Endodermal cell (in vitro differentiated cells): ENCODE results near the gene PAX8. TPM values are rescaled to one million over a fixed set of nuclear protein-coding genes. Genes with fewer than 3 reads are reported as not detected.

ENCODE experiments used
- DNase-seq: peaks from one replicate; pipeline ENCODE4 v3.0.0-alpha.2; 2017
- H3K27ac ChIP-seq: 2 replicates; pipeline ENCODE4 v1.5.1; 2013; ENCODE audit warnings: mild to moderate bottlenecking, low read depth, low read length, moderate library complexity
- H3K27me3 ChIP-seq: 2 replicates; pipeline ENCODE4 v1.6.1; 2013; ENCODE audit warnings: mild to moderate bottlenecking, low read length, moderate library complexity; ENCODE audit not compliant: insufficient read depth, control insufficient read depth, poor library complexity, severe bottlenecking
- H3K36me3 ChIP-seq: 2 replicates; pipeline ENCODE4 v1.7.0; 2013; ENCODE audit warnings: mild to moderate bottlenecking, low read length, moderate library complexity; ENCODE audit not compliant: control insufficient read depth, insufficient read depth
- H3K4me1 ChIP-seq: one replicate; pipeline ENCODE4 v1.7.0; 2013; ENCODE audit warnings: low read length; ENCODE audit not compliant: control insufficient read depth, insufficient read depth
- H3K4me3 ChIP-seq: 2 replicates; pipeline ENCODE4 v1.5.1; 2013; ENCODE audit warnings: mild to moderate bottlenecking, low read length, moderate library complexity
- H3K9ac ChIP-seq: 2 replicates; pipeline ENCODE4 v1.6.1; 2013; ENCODE audit warnings: mild to moderate bottlenecking, low read length, moderate library complexity; ENCODE audit not compliant: poor library complexity, severe bottlenecking; ENCODE audit errors: extremely low read depth
- H3K9me3 ChIP-seq: 2 replicates; pipeline ENCODE4 v1.6.1; 2013; ENCODE audit warnings: mild to moderate bottlenecking, low read length, moderate library complexity; ENCODE audit not compliant: control insufficient read depth
- H3K27ac Mint-ChIP-seq: 2 replicates; pipeline ENCODE4 v1.8.0; 2020; ENCODE audit warnings: mixed read lengths
- H3K27me3 Mint-ChIP-seq: 2 replicates; pipeline ENCODE4 v1.8.0; 2021; ENCODE audit warnings: mild to moderate bottlenecking, mixed read lengths; ENCODE audit not compliant: insufficient read depth
- H3K36me3 Mint-ChIP-seq: 2 replicates; pipeline ENCODE4 v1.8.0; 2020; ENCODE audit warnings: low read depth, mixed read lengths
- H3K4me1 Mint-ChIP-seq: 2 replicates; pipeline ENCODE4 v1.8.0; 2020; ENCODE audit warnings: mixed read lengths
- H3K4me3 Mint-ChIP-seq: 2 replicates; pipeline ENCODE4 v1.8.0; 2020; ENCODE audit warnings: mild to moderate bottlenecking, moderate library complexity, mixed read lengths
- H3K9me3 Mint-ChIP-seq: 2 replicates; pipeline ENCODE4 v1.8.0; 2020; ENCODE audit warnings: mild to moderate bottlenecking, mixed read lengths
- CTCF ChIP-seq: fragments of 200-600 bp; sonication (generic); conservative IDR thresholded peaks from 2 replicates; pipeline ENCODE4 v1.5.0; 2021; ENCODE audit warnings: antibody characterized with exemption, mild to moderate bottlenecking
- WGBS, 2 experiments: methylation state at CpG; one replicate each; pipeline versions ENCODE4 v1.1.5 to v1.1.7; 2013; ENCODE audit warnings: missing lambda C conversion rate in 2 of 2, mixed read lengths in 1 of 2; ENCODE audit not compliant: insufficient coverage in 1 of 2, insufficient read length in 1 of 2; 5-methylcytosine and 5-hydroxymethylcytosine counted together
- total RNA-seq, 2 donors: library from RNA; stranded (reverse); fragmentation: NEBNext Ultra II Directional in 1 of 2; extraction: Animal tissue kit (Norgen Biotek cat#: 25700) in 1 of 2; gene quantifications; 2 replicates in 1 of 2; 3 replicates in 1 of 2; pipeline ENCODE4 v1.2.1, GENCODE V29; 2021

The PAX8 gene
- total RNA-seq, 2 donors from 2014 or later: 0.09 to 0.11 TPM

- peaks cover 7% of the 10 kb centered on the region for H3K9me3 Mint-ChIP-seq
- H3K27me3 ChIP-seq: no peaks in the 10 kb centered on the region
- DNase-seq: no peak
- no peak overlapping the region for H3K27ac Mint-ChIP-seq
- H3K4me1 ChIP-seq: no peaks in the 10 kb centered on the region
- no peak overlapping the region for H3K9ac ChIP-seq
- 87 to 88% methylated on average over 14 to 18 of the region's 18 CpGs for WGBS, 2 experiments
- no peaks in the 10 kb centered on the region for H3K36me3 Mint-ChIP-seq
- H3K27ac ChIP-seq: no peak overlapping the region
- H3K9me3 ChIP-seq: no peaks in the 10 kb centered on the region
- no peak overlapping the region for H3K4me3 Mint-ChIP-seq
- H3K36me3 ChIP-seq: peaks cover 9% of the 10 kb centered on the region
- H3K4me3 ChIP-seq: no peak overlapping the region
- H3K4me1 Mint-ChIP-seq: no peaks in the 10 kb centered on the region
- TF ChIP-seq CTCF: no peak
- peaks cover 14% of the 10 kb centered on the region for H3K27me3 Mint-ChIP-seq
Measured at GRCh38 chr2:113240915-113241911, 37.5 kb downstream of the PAX8 start.

GRCh38 chr2:113240150-113240914, 38.4 kb downstream of the PAX8 start:
- Mint-ChIP-seq H3K4me1 (no peaks in the 10 kb centered on the region), H3K4me3 (no peak overlapping the region)

More at GRCh38 chr2:113240150-113240914, 38.4 kb downstream of the PAX8 start:
- Mint-ChIP-seq H3K36me3 (no peaks in the 10 kb centered on the region), H3K27ac (no peak overlapping the region), H3K9me3 (peaks cover 7% of the 10 kb centered on the region), H3K27me3 (peaks cover 11% of the 10 kb centered on the region)
- WGBS, 2 experiments: 75 to 80% methylated on average over 7 to 15 of the region's 15 CpGs
- Histone ChIP-seq H3K9me3 (no peaks in the 10 kb centered on the region), H3K4me3 (no peak overlapping the region), H3K27ac (no peak overlapping the region), H3K4me1 (no peaks in the 10 kb centered on the region), H3K9ac (no peak overlapping the region), H3K36me3 (peaks cover 9% of the 10 kb centered on the region), H3K27me3 (no peaks in the 10 kb centered on the region)
- DNase-seq: no peak
- TF ChIP-seq CTCF: no peak
